ENCODE measurements around the gene AOPEP. TPM values are rescaled to one million over a fixed set of nuclear protein-coding genes. Genes with fewer than 3 reads are reported as not detected.

The AOPEP gene
- total RNA-seq, 1 experiment from 2014 or later = 89.5 TPM

GRCh38 chr9:95048225-95049087, 322.0 kb downstream of the AOPEP start:
- CTCF ChIA-PET = interaction anchor here (0.9 kb wide), 1 partner anchor 243 kb away, joined by 3 read pairs; no protein-coding TSS in a partner anchor
- BruUV-seq (replicated peaks) = no TSS peak

GRCh38 chr9:95049761-95050160, 323.3 kb downstream of the AOPEP start:
- H3K27ac Mint-ChIP-seq (ENCODE audit: unreplicated experiment) = peak overlapping the region; percentile 91
- H3K27me3 Mint-ChIP-seq (ENCODE audit: unreplicated experiment) = no peaks in the 10 kb centered on the region
- CTCF ChIA-PET = no interaction called here
- H3K9me3 Mint-ChIP-seq (ENCODE audit: low read depth, unreplicated experiment) = no peaks in the 10 kb centered on the region
- peak overlapping the region; percentile 75 for H3K4me3 Mint-ChIP-seq (ENCODE audit: low read depth, unreplicated experiment)
- no peak for DNase-seq
- peaks cover 4% of the 10 kb centered on the region for H3K4me1 Mint-ChIP-seq (ENCODE audit: low read depth, unreplicated experiment)
- no TSS peak for BruUV-seq (replicated peaks)
- peaks cover 88% of the 10 kb centered on the region for H3K36me3 Mint-ChIP-seq (ENCODE audit: insufficient read depth, unreplicated experiment)
- TF ChIP-seq CTCF (IDR thresholded peaks at IDR 0.05; ENCODE audit: unreplicated experiment) = no peak
- intact Hi-C loops (cut with micrococcal nuclease; ENCODE audit: unreplicated experiment) = loop anchor here (5.0 kb wide), 2 partner anchors 127 to 267 kb away; no protein-coding TSS in a partner anchor

More at GRCh38 chr9:95048225-95049087, 322.0 kb downstream of the AOPEP start:
- peak; percentile 84 for DNase-seq
- H3K4me3 Mint-ChIP-seq (ENCODE audit: low read depth, unreplicated experiment) = peak overlapping the region; percentile 75
- H3K9me3 Mint-ChIP-seq (ENCODE audit: low read depth, unreplicated experiment) = no peaks in the 10 kb centered on the region
- no peak for TF ChIP-seq CTCF (IDR thresholded peaks at IDR 0.05; ENCODE audit: unreplicated experiment)
- H3K4me1 Mint-ChIP-seq (ENCODE audit: low read depth, unreplicated experiment) = peaks cover 12% of the 10 kb centered on the region
- H3K27me3 Mint-ChIP-seq (ENCODE audit: unreplicated experiment) = no peaks in the 10 kb centered on the region
- H3K27ac Mint-ChIP-seq (ENCODE audit: unreplicated experiment) = peak overlapping the region; percentile 91
- intact Hi-C loops (cut with micrococcal nuclease; ENCODE audit: unreplicated experiment) = loop anchor here (5.0 kb wide), 2 partner anchors 126 to 266 kb away; no protein-coding TSS in a partner anchor
- H3K36me3 Mint-ChIP-seq (ENCODE audit: insufficient read depth, unreplicated experiment) = peaks cover 84% of the 10 kb centered on the region

GRCh38 chr9:95053611-95054570, 327.4 kb downstream of the AOPEP start:
- Mint-ChIP-seq H3K27me3 (ENCODE audit: unreplicated experiment) (no peaks in the 10 kb centered on the region), H3K4me1 (ENCODE audit: low read depth, unreplicated experiment) (peaks cover 34% of the 10 kb centered on the region), H3K4me3 (ENCODE audit: low read depth, unreplicated experiment) (peak overlapping the region; percentile 75), H3K27ac (ENCODE audit: unreplicated experiment) (peak overlapping the region; percentile 72), H3K9me3 (ENCODE audit: low read depth, unreplicated experiment) (no peaks in the 10 kb centered on the region), H3K36me3 (ENCODE audit: insufficient read depth, unreplicated experiment) (peaks cover 88% of the 10 kb centered on the region)
- TF ChIP-seq CTCF (IDR thresholded peaks at IDR 0.05; ENCODE audit: unreplicated experiment) = no peak
- no TSS peak for BruUV-seq (replicated peaks)
- no peak for DNase-seq
- intact Hi-C loops (cut with micrococcal nuclease; ENCODE audit: unreplicated experiment) = no loop called here
- CTCF ChIA-PET = interaction anchor here (0.6 kb wide), 1 partner anchor 28 kb away, joined by 3 read pairs; no protein-coding TSS in a partner anchor

- no peak for DNase-seq
- CTCF ChIA-PET = no interaction called here
- peak overlapping the region; percentile 64 for H3K27ac Mint-ChIP-seq (ENCODE audit: unreplicated experiment)
- BruUV-seq (replicated peaks) = no TSS peak
- peaks cover 49% of the 10 kb centered on the region for H3K4me1 Mint-ChIP-seq (ENCODE audit: low read depth, unreplicated experiment)
- intact Hi-C loops (cut with micrococcal nuclease; ENCODE audit: unreplicated experiment) = no loop called here
- H3K9me3 Mint-ChIP-seq (ENCODE audit: low read depth, unreplicated experiment) = no peaks in the 10 kb centered on the region
- no peaks in the 10 kb centered on the region for H3K27me3 Mint-ChIP-seq (ENCODE audit: unreplicated experiment)
- TF ChIP-seq CTCF (IDR thresholded peaks at IDR 0.05; ENCODE audit: unreplicated experiment) = no peak
- H3K4me3 Mint-ChIP-seq (ENCODE audit: low read depth, unreplicated experiment) = peak overlapping the region; percentile 58
- H3K36me3 Mint-ChIP-seq (ENCODE audit: insufficient read depth, unreplicated experiment) = peaks cover 88% of the 10 kb centered on the region
Measured at GRCh38 chr9:95055334-95055850, 328.9 kb downstream of the AOPEP start.
